ENCODE data around the gene BCL11A. TPM values are rescaled to one million over a fixed set of nuclear protein-coding genes. Genes with fewer than 3 reads are reported as not detected.
A peak's percentile ranks its signal among the peaks of the same experiment; 100 is the strongest.

The BCL11A gene
- total RNA-seq, 2 experiments from 2014 or later = 2.3 to 3.3 TPM

DNA sequence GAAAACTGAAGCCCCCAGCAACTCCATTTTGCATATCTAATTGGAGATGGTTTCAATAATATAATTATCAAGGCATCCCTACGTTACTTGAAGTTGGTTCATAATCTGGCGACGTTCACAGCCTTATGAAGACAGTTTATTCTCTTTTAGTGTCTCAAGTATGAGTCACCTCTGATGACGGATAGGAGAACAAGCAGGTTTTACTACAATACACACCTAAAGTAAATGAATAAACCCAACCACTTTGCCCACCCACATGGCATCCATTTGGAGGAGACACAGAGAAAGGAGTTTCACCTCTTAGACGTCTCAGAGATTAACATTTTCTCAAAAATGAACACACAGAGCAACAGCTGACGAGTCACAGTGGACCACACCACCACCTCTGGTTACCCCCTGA, 40.8 kb downstream of the BCL11A start:
- POLR2A ChIA-PET = interaction anchor here (0.7 kb wide), 1 partner anchor 159 kb away, joined by 3 read pairs; no protein-coding TSS in a partner anchor
- H3K9me3 ChIP-seq (ENCODE audit: control insufficient read depth in 1 of 2, insufficient read depth in 1 of 2, low read length in 2 of 2) = peaks cover 0 to 4% of the 10 kb centered on the region in 2 experiments
- TF ChIP-seq, protein P1, sequence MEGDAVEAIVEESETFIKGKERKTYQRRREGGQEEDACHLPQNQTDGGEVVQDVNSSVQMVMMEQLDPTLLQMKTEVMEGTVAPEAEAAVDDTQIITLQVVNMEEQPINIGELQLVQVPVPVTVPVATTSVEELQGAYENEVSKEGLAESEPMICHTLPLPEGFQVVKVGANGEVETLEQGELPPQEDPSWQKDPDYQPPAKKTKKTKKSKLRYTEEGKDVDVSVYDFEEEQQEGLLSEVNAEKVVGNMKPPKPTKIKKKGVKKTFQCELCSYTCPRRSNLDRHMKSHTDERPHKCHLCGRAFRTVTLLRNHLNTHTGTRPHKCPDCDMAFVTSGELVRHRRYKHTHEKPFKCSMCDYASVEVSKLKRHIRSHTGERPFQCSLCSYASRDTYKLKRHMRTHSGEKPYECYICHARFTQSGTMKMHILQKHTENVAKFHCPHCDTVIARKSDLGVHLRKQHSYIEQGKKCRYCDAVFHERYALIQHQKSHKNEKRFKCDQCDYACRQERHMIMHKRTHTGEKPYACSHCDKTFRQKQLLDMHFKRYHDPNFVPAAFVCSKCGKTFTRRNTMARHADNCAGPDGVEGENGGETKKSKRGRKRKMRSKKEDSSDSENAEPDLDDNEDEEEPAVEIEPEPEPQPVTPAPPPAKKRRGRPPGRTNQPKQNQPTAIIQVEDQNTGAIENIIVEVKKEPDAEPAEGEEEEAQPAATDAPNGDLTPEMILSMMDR (IDR thresholded peaks at IDR 0.05) = no peak
- Mint-ChIP-seq H3K4me3 (no peak overlapping the region), H3K27me3 (peaks cover 8% of the 10 kb centered on the region), H3K9me3 (no peaks in the 10 kb centered on the region), H3K27ac (no peak overlapping the region), H3K4me1 (ENCODE audit: low read depth) (peaks cover 24% of the 10 kb centered on the region), H3K36me3 (ENCODE audit: low read depth) (no peaks in the 10 kb centered on the region)
- ATAC-seq (ENCODE audit: poor library complexity) (no peak), DNase-seq (no peak)
- peaks cover 3% of the 10 kb centered on the region for H3K4me1 ChIP-seq (ENCODE audit: insufficient read depth, low read length)
- CTCF ChIA-PET = no interaction called here
- intact Hi-C loops (cut with DNase I, micrococcal nuclease) = no loop called here
- no peak overlapping the region for H3K4me3 ChIP-seq (ENCODE audit: low read length)
- H3K36me3 ChIP-seq (ENCODE audit: insufficient read depth, low read length) = no peaks in the 10 kb centered on the region
- H3K27ac ChIP-seq (ENCODE audit: low read depth in 1 of 2, low read length in 2 of 2) = no peak overlapping the region
- peaks cover 0 to 8% of the 10 kb centered on the region in 2 experiments for H3K27me3 ChIP-seq (ENCODE audit: control insufficient read depth in 1 of 2, insufficient read depth in 2 of 2, low read length in 2 of 2)

DNA sequence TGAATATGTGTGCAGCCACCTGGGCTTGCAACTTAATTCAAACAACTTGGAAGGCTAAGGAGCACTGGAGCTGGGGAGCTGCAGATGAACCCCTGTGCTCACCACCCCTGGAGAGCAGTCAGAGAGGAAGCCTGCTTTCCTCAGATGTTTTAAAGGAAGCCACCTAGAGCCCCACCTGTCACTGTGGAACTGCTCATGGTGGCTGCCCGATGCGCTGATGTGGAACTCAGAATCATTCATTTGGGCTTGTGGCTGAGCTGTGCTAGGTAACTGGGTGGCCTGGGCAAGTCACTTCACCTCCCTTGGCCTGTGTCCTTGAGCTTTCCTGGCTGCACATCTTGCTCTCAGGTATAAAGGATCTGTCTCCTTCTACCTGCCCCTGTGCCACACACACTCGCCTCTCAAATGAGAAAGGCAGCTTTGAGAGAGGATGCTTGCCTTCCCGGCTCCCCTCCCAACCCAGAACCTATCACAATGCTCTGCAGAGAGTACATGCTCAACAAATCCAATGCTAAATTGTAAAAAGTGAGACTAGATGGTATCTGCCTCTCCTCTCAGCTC, 41.3 kb downstream of the BCL11A start:
- ChIA-PET CTCF (no interaction called here), POLR2A (interaction anchor here (1.0 kb wide), 1 partner anchor 35 kb away, joined by 5 read pairs; no protein-coding TSS in a partner anchor)
- H3K27me3 Mint-ChIP-seq = peaks cover 8% of the 10 kb centered on the region
- peak; percentile 43 for ATAC-seq (ENCODE audit: poor library complexity)
- no peaks in the 10 kb centered on the region for H3K9me3 Mint-ChIP-seq
- DNase-seq = no peak
- H3K27me3 ChIP-seq (ENCODE audit: control insufficient read depth in 1 of 2, insufficient read depth in 2 of 2, low read length in 2 of 2) = peaks cover 0 to 8% of the 10 kb centered on the region in 2 experiments
- H3K27ac Mint-ChIP-seq = no peak overlapping the region
- peaks cover 0 to 4% of the 10 kb centered on the region in 2 experiments for H3K9me3 ChIP-seq (ENCODE audit: control insufficient read depth in 1 of 2, insufficient read depth in 1 of 2, low read length in 2 of 2)
- no peak overlapping the region for H3K4me3 Mint-ChIP-seq
- no peaks in the 10 kb centered on the region for H3K36me3 Mint-ChIP-seq (ENCODE audit: low read depth)
- H3K36me3 ChIP-seq (ENCODE audit: insufficient read depth, low read length) = no peaks in the 10 kb centered on the region
- TF ChIP-seq, protein P1 (IDR thresholded peaks at IDR 0.05) = no peak
- intact Hi-C loops (cut with DNase I, micrococcal nuclease) = no loop called here
- H3K4me3 ChIP-seq (ENCODE audit: low read length) = no peak overlapping the region
- H3K4me1 Mint-ChIP-seq (ENCODE audit: low read depth) = peaks cover 24% of the 10 kb centered on the region
- peaks cover 3% of the 10 kb centered on the region for H3K4me1 ChIP-seq (ENCODE audit: insufficient read depth, low read length)
- H3K27ac ChIP-seq (ENCODE audit: low read depth in 1 of 2, low read length in 2 of 2) = no peak overlapping the region

DNA sequence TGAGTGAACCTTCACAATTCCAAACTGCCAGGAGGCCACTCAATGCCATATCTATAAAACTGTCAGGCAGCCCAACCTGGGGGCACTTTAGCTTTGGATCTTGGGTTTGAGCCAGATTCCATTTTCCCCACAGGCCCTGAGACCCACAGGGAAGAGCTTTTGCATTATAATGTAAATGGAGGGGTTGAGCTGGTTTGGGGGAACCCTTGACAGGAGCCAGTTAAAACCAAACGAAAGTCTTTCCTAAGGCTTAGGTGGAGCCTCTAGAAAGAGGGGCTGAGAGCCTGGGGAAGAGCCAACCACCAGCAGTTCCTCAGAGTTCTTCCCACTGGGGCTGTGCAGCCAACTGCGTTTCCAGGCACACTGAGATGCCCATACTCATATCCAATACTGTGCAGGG, 42.7 kb downstream of the BCL11A start:
- POLR2A ChIA-PET = no interaction called here
- Histone ChIP-seq H3K4me1 (ENCODE audit: insufficient read depth, low read length) (peaks cover 3% of the 10 kb centered on the region), H3K9me3 (ENCODE audit: control insufficient read depth in 1 of 2, insufficient read depth in 1 of 2, low read length in 2 of 2) (peaks cover 0 to 4% of the 10 kb centered on the region in 2 experiments), H3K27ac (ENCODE audit: low read depth in 1 of 2, low read length in 2 of 2) (no peak overlapping the region), H3K27me3 (ENCODE audit: control insufficient read depth in 1 of 2, insufficient read depth in 2 of 2, low read length in 2 of 2) (peaks cover 0 to 8% of the 10 kb centered on the region in 2 experiments), H3K4me3 (ENCODE audit: low read length) (no peak overlapping the region), H3K36me3 (ENCODE audit: insufficient read depth, low read length) (no peaks in the 10 kb centered on the region)
- ATAC-seq (ENCODE audit: poor library complexity) = no peak
- no peak overlapping the region for H3K4me3 Mint-ChIP-seq
- CTCF ChIA-PET = no interaction called here
- peaks cover 13% of the 10 kb centered on the region for H3K4me1 Mint-ChIP-seq (ENCODE audit: low read depth)
- H3K9me3 Mint-ChIP-seq = no peaks in the 10 kb centered on the region
- TF ChIP-seq, protein P1 (IDR thresholded peaks at IDR 0.05) = no peak
- no peak overlapping the region for H3K27ac Mint-ChIP-seq
- no peaks in the 10 kb centered on the region for H3K36me3 Mint-ChIP-seq (ENCODE audit: low read depth)
- peaks cover 8% of the 10 kb centered on the region for H3K27me3 Mint-ChIP-seq
- DNase-seq = no peak
- intact Hi-C loops (cut with DNase I, micrococcal nuclease) = no loop called here

Measured in CD4-positive, alpha-beta T cell (primary cell).